HG02623 (cell line): ENCODE results near the gene KIAA1958.
"Not testable (repeated sequence)": the region's sequence is repeated elsewhere in the genome, so short reads cannot be mapped to it uniquely, and the experiment has no call there.

Experiments
- ATAC-seq: cut with Tn5 transposase; IDR thresholded peaks from one replicate; pipeline ENCODE4 v1.9.1; 2021; ENCODE audit warnings: moderate library complexity; ENCODE audit not compliant: unreplicated experiment

KIAA1958 gene

GRCh38 chr9:112487799-112488340, 1.2 kb downstream of the KIAA1958 start:
- no peak for ATAC-seq

- no peak for ATAC-seq
Observed at GRCh38 chr9:112489039-112489546, 2.5 kb downstream of the KIAA1958 start.

- ATAC-seq, result no peak
Observed at GRCh38 chr9:112489876-112490666, 3.4 kb downstream of the KIAA1958 start.

GRCh38 chr9:112493393-112494137, 6.9 kb downstream of the KIAA1958 start:
- no peak for ATAC-seq

GRCh38 chr9:112494153-112494552, 7.5 kb downstream of the KIAA1958 start:
- no peak for ATAC-seq

- no peak for ATAC-seq
Observed at GRCh38 chr9:112495614-112496013, 9.0 kb downstream of the KIAA1958 start.

- no peak for ATAC-seq
Observed at GRCh38 chr9:112496074-112496722, 9.6 kb downstream of the KIAA1958 start.

- no peak for ATAC-seq
Observed at GRCh38 chr9:112500842-112501241, 14.2 kb downstream of the KIAA1958 start.

- no peak for ATAC-seq
Observed at GRCh38 chr9:112501287-112501686, 14.7 kb downstream of the KIAA1958 start.

- ATAC-seq, result no peak
Observed at GRCh38 chr9:112502175-112502946, 15.7 kb downstream of the KIAA1958 start.

GRCh38 chr9:112503170-112503569, 16.5 kb downstream of the KIAA1958 start:
- ATAC-seq, result no peak

GRCh38 chr9:112505086-112505485, 18.5 kb downstream of the KIAA1958 start:
- ATAC-seq, result no peak

GRCh38 chr9:112505607-112506006, 19.0 kb downstream of the KIAA1958 start:
- ATAC-seq, result no peak

GRCh38 chr9:112506571-112506970, 19.9 kb downstream of the KIAA1958 start:
- ATAC-seq, result no peak

- ATAC-seq, result no peak
Observed at GRCh38 chr9:112507001-112507680, 20.5 kb downstream of the KIAA1958 start.

GRCh38 chr9:112508377-112508776, 21.8 kb downstream of the KIAA1958 start:
- ATAC-seq, result no peak

- not testable (repeated sequence) for ATAC-seq
Observed at GRCh38 chr9:112512377-112512776, 25.8 kb downstream of the KIAA1958 start.

- no peak for ATAC-seq
Observed at GRCh38 chr9:112516769-112517168, 30.1 kb downstream of the KIAA1958 start.

- no peak for ATAC-seq
Observed at GRCh38 chr9:112520069-112520468, 33.4 kb downstream of the KIAA1958 start.

GRCh38 chr9:112520656-112521055, 34.0 kb downstream of the KIAA1958 start:
- no peak for ATAC-seq
